HL-60/S4 treated with phorbol 12-myristate 13-acetate at 8.2 ng/mL for 4 days and 3 days (cell line): ENCODE results near the gene RNASE3.
"Not testable (repeated sequence)": the region's sequence is repeated elsewhere in the genome, so short reads cannot be mapped to it uniquely, and the experiment has no call there.

ENCODE experiments used
- in situ Hi-C: fragments of 300-500 bp; cut with MboI; formaldehyde crosslinking; loops from 2 replicates; pipeline ENCODE4 v1.15.0; 2022; ENCODE audit warnings: low sequenced_read_pairs

Gene RNASE3

DNA sequence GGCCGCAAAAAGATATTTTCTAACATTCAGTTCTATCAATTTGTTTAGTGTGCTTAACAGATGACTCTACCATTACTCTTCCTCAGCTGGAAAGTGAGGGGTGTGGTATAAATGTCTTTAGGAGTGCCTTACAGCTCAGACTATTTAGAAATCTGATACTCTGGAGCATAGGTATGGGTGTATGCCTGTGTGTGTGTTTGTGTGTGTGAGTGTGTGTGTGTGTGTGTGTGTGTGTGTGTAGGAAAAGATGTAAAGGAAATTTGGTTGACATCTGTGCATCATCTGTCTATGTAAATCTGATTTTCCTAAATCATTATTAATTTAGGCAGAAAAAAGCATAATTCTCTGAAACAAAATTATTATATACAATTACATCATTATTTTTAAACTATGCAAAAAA is 16.0 kb downstream of the RNASE3 start:
- in situ Hi-C loops = no loop called here

GRCh38 chr14:20910822-20911221 is 19.6 kb downstream of the RNASE3 start:
- in situ Hi-C loops = not testable (repeated sequence)

GRCh38 chr14:20919038-20919756 is 28.0 kb downstream of the RNASE3 start:
- in situ Hi-C loops = not testable (repeated sequence)

DNA sequence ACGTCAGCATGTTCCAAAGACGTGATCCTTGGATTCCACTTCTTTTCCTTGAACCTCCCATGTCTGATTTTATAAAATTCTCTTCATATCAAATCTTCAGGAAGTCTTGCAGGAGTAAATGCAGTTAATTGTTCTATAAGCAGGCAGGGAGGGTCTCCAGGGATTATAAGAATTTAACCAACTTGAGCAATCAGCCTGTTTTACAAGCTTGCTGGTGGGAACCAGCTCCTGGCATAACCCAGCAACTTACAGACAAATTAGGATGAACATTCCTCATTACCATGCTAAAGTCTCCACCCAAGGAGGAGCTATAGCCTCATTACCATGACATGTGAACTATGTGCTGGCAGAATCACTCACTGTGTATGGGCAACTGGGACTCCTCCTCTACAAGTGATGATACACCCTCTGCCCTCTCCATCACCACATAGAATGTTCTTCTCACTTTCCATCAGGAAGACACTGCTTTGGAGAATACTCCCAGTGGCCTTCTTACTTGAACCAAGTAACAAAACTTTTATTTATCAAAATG is 32.6 kb downstream of the RNASE3 start:
- in situ Hi-C loops = not testable (repeated sequence)

DNA sequence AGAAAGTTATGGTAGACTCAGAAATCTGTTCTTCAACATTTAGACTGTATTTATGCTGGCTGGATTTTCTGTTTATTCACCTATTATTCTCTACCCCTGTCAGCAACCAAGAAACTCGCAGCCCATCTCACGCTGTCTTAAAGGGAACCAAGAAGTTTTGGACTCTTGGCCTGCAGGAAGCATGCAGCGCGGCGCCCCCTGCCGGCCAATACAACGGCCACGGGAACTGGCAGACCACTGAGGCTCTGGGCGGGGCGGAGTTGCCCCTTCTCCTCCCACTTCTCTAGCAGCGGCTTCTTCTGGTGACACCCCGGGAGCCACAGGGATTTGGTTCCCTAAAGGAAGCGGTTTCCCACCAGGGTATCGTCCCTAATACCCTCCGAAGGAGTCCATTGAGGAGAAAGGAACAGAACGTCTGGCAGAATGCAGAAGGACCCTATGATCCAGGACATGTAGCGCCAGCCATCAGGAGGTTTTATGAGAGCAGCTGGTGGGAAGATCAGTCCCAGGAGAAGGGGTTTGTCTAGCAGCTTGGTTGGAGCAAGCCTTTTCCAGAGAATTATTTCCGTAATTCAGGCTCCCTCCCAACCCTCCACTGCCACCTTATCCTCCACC is 43.1 kb downstream of the RNASE3 start:
- in situ Hi-C loops = no loop called here

- in situ Hi-C loops = no loop called here
These were observed 44.3 kb downstream of the RNASE3 start for GRCh38 chr14:20935303-20935984.
